GM18867 (cell line): ENCODE measurements around the gene DLG1.

Experiments used
- ATAC-seq: cut with Tn5 transposase; IDR thresholded peaks from one replicate; pipeline ENCODE4 v1.9.1; 2021; ENCODE audit warnings: mild to moderate bottlenecking, moderate library complexity; ENCODE audit not compliant: unreplicated experiment

Gene DLG1

DNA sequence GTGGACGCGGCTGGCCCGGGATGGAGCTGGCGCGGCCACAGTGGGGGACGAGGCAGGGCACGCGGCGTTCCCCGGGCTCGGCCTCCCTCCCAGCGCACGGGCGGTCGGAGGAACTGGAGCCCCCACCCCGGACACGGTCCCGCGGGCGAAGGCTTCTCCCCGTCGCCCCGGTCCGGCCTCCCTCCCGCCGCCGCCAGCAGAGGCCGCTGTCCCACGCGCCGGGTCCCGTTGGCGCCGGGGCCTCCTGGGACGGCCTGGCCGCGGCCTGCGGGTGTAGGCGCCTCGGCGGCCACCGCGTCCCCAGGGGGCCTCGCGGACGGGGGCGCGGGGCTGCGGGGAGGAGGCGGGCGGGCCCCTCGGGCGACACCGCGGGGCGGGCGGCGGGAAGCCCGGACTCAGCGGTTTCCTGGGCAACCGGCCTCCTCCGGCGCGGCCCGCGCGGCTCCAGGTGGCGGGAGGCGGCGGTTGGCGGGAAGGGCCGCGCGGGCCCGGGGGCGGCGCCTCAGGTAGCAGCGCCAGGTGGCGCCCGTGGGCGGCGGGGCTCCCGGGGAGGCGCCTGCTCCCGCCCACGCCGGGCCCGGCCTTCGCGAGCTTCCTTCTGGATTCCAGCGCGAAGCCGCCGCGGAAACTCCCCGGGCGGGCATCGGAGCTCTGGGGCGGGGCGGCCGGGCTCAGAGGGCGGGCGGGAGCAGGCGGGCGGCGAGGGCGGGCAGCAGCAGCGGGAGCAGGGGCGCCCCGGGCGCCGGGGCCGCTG, 295.5 kb downstream of the DLG1 start:
- peak; percentile 79 for ATAC-seq

DNA sequence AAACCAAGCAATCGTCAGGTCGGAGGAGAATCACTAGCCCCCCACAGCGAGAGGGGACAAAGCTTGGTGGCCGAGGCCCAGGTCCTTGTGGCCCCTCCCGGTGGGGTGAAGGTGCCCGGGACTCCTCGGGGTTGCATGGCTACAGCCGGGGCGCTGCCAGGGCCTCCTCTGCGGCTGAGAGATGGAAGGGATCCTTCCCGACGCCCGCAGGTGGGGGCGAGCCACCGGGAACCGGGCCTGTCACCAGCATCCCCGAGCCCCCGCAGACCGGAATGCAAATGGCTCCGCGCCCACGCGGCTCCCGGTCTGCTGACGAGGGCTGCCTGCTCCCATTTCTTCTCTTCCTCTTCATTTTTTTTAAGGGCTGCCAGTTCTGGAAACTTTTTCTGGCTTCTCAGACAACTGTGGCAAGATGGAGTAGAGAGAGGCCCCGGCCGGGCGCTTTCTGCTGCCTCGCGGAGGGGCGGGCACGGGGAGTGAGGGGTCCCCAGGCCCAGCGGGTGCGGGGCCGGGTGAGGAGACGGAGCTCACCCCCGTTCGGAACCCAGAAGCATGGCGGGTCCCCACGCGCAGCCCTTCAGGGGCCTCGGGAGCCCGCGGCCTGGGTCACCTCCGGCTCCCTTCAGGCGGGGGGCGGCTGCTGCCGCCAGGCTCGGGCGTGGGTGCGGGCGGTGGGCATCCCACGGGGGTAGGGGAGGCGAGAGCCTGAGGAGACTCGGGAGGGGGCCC, 296.3 kb downstream of the DLG1 start:
- no peak for ATAC-seq

DNA sequence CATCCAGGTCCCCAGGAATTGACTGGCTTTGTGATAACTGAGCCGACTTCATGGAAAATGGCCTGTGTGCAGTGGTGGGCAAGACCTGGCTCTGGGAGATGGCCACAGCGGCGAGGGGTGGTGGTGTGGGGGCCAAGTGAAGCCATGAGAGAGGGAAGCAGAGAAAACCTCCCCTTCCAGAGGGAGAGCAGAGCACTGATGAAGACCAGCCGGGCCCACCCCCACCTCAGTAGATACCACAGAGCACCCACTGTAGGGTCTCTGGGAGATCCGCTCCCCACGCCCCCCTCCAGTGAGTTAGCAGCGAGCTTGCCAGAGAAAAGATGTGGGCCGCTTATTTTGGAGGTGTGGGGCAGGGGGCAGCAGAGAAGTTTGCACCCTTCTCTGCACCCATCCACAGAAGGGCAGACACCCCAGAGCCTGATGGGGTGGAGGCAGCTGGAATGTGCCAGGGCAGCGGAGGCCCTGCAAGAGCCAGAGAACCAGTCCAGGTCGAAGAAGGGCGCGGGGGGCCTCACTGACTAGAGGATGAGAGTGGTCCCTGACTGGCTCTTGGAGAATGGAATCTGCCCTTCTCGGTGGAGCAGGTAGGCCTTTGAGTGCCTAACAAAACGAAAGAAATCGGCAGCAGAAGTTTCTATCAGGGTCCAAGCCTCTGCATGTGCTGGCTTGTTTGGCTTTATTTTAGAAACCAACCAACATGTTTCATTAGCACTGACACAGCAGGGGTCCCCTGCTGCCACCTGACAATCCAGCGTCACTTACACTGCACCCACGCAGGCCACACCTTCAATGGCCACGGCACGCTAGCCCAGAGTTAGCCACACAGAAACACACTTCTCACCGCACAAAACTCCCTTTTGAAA, 297.1 kb downstream of the DLG1 start:
- no peak for ATAC-seq

DNA sequence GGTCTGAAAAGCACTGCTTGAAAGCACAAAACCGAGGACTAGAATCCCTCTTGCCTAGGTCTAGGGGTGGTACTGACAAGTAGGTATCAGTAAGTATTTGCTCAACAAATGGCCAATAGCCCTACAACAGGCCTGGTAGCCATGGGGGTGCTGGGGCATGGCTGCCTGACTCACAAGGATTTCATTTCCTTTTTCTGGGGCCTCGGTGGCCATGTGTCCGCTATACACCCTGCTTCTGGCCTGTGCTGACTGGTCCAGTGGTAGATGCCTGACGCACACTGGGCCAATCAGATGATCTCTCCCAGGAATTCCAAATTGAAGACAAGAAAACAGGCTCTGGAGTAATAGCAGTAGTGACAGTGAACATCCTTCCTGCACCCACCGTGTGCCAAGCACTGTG, 298.2 kb downstream of the DLG1 start:
- no peak for ATAC-seq

- ATAC-seq: no peak
Observed at GRCh38 chr3:196998966-196999760, 299.2 kb downstream of the DLG1 start.

DNA sequence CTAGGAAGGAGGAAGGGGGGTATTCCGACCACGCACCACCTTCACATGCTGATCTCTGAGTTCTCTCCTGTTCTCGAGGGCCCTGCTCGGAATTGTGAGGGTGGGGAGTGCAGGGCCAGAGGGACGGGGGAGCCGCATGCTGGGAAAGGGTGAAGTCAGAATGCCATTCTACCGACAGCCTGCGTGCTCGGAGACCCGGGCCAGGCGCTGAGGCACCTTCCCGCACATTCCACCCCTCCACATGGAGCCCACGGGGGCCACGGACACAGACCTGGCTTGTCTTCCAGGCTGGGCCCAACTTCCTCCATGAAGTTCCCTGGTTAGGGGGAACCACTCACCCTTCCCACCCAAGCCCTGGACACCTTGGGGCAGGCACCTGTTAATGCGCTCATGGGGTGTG, 301.1 kb downstream of the DLG1 start:
- no peak for ATAC-seq

- ATAC-seq: no peak
Observed at GRCh38 chr3:196996454-196997265, 301.8 kb downstream of the DLG1 start.

GRCh38 chr3:196995646-196996355, 302.6 kb downstream of the DLG1 start:
- no peak for ATAC-seq

DNA sequence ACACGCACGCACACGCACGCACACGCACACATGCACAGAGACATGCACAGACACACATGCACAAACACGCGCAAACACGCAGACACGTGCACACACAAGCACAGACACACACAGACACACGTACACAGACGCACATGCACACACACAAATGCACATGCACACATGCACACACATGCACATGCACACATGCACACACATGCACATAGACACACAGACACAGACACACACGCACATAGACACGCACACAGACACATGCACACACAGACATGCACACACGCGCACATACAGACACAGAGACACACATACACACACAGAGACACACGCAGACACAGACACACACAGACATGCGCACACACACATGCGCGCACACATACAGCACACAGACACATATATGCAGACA, 303.4 kb downstream of the DLG1 start:
- no peak for ATAC-seq

- no peak for ATAC-seq
Observed at GRCh38 chr3:196994056-196994455, 304.4 kb downstream of the DLG1 start.
